ENCODE results near the gene TSR3. TPM values are rescaled to one million over a fixed set of nuclear protein-coding genes. Genes with fewer than 3 reads are reported as not detected.

Gene TSR3
- total RNA-seq, 1 experiment from 2014 or later = 58.8 TPM

GRCh38 chr16:1393613-1394176 is 42.0 kb upstream of the TSR3 start:
- Histone ChIP-seq H3K9ac (ENCODE audit: extremely low read depth, insufficient read length, low read length) (no peak overlapping the region), H3K79me1 (ENCODE audit: insufficient read depth, low read depth, low read length, poor library complexity, severe bottlenecking) (no peaks in the 10 kb centered on the region), H3K18ac (ENCODE audit: insufficient read length, low read depth, low read length) (no peak overlapping the region), H2BK15ac (ENCODE audit: low read depth, low read length) (no peak overlapping the region), H2AFZ (ENCODE audit: low read length) (no peak overlapping the region), H3K4me2 (ENCODE audit: insufficient read depth, insufficient read length, low read length) (no peak overlapping the region), H2BK12ac (ENCODE audit: insufficient read length, low read depth, low read length) (no peak overlapping the region), H3K9me3 (ENCODE audit: control insufficient read depth, low read depth, low read length) (no peaks in the 10 kb centered on the region), H2BK5ac (ENCODE audit: insufficient read length, low read length) (no peak overlapping the region), H4K91ac (ENCODE audit: insufficient read length, low read depth, low read length) (no peak overlapping the region), H3K14ac (ENCODE audit: insufficient read depth, low read length) (no peak overlapping the region), H3K4me1 (ENCODE audit: insufficient read depth, low read length) (no peaks in the 10 kb centered on the region), H3K27ac (ENCODE audit: insufficient read length, low read depth, low read length) (no peak overlapping the region), H2BK120ac (ENCODE audit: low read depth, low read length, poor library complexity, severe bottlenecking) (no peak overlapping the region), H3K79me2 (ENCODE audit: insufficient read depth, low read length) (no peaks in the 10 kb centered on the region), H3K56ac (ENCODE audit: insufficient read length, low read depth, low read length) (no peak overlapping the region), H3K27me3 (ENCODE audit: insufficient read depth, low read length) (no peaks in the 10 kb centered on the region), H4K5ac (ENCODE audit: insufficient read length, low read depth, low read length) (no peak overlapping the region), H3K23me2 (ENCODE audit: insufficient read length, low read depth, low read length, poor library complexity, severe bottlenecking) (no peaks in the 10 kb centered on the region), H2AK5ac (ENCODE audit: insufficient read length, low read length) (no peak overlapping the region), H3T11ph (ENCODE audit: low read length) (no peak overlapping the region), H4K8ac (replicated peaks; ENCODE audit: insufficient read length, low read depth, low read length) (no peak overlapping the region), H2BK20ac (ENCODE audit: low read depth, low read length, poor library complexity, severe bottlenecking) (no peak overlapping the region), H4K20me1 (ENCODE audit: control insufficient read depth, insufficient read depth, insufficient read length) (no peaks in the 10 kb centered on the region), H3K23ac (ENCODE audit: insufficient read length, low read depth, low read length) (no peak overlapping the region), H3K4ac (ENCODE audit: low read depth, low read length) (no peak overlapping the region)
- no peak for DNase-seq
- peak overlapping the region in 1 of 3 experiments; percentile 79; a peak in 1 of 7 replicates for H3K27ac Mint-ChIP-seq
- WGBS (ENCODE audit: extremely low coverage, insufficient read length, low lambda C conversion rate) = no CpG with 5 or more reads among the region's 21 CpGs
- H3K4me3 Mint-ChIP-seq = no peak overlapping the region
- H3K27me3 Mint-ChIP-seq (ENCODE audit: low read depth) = no peaks in the 10 kb centered on the region
- H3K4me1 Mint-ChIP-seq = no peaks in the 10 kb centered on the region
- no peak for TF ChIP-seq CTCF (conservative IDR thresholded peaks at IDR 0.05)
- H3K36me3 Mint-ChIP-seq (ENCODE audit: insufficient read depth in 1 of 3, low read depth in 3 of 3) = peaks cover 2 to 30% (median 29%) of the 10 kb centered on the region in 3 experiments; a peak in 5 of 7 replicates
- H3K9me3 Mint-ChIP-seq = no peaks in the 10 kb centered on the region
